ENCODE data around the gene RAB31. TPM values are rescaled to one million over a fixed set of nuclear protein-coding genes. Genes with fewer than 3 reads are reported as not detected.

RAB31 gene
- total and polyA plus RNA-seq, 10 donors, result 12.3 to 112 (median 72.6) TPM

DNA sequence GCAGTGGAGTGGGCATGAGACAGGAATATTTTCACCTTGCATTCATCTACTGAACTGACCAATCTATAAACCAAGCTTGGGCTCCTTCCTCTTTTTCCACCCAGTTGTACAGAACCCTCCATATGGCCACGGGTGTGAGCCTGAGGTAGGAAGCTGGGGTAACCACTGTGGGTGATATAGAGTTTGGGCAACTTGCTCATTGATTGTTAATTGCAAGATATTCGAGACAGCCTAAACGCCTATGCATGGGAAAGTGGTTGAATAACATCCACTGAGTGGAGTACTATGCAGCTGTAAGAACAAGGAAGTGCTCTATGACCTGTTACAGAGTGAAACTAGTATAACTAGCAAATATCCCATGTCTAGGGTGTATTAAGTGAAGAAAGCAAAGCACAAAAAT lies 198.4 kb downstream of the RAB31 start:
- Histone ChIP-seq H3K4me3 (no peak overlapping the region), H3K27ac (peak overlapping the region in 4 of 8 donors; percentile 1 to 67 (median 12)), H3K4me1 (peaks cover 0 to 15% (median 0%) of the 10 kb centered on the region in 6 donors), H3K36me3 (no peaks in the 10 kb centered on the region), H3K9me3 (no peaks in the 10 kb centered on the region), H3K27me3 (replicated peaks in 1 of 7) (no peaks in the 10 kb centered on the region)
- DNase-seq, result no peak
- TF ChIP-seq POLR2A (IDR thresholded peaks at IDR 0.05) (no peak), POLR2AphosphoS5 (IDR thresholded peaks at IDR 0.05) (no peak)
- TF ChIP-seq, protein P1, sequence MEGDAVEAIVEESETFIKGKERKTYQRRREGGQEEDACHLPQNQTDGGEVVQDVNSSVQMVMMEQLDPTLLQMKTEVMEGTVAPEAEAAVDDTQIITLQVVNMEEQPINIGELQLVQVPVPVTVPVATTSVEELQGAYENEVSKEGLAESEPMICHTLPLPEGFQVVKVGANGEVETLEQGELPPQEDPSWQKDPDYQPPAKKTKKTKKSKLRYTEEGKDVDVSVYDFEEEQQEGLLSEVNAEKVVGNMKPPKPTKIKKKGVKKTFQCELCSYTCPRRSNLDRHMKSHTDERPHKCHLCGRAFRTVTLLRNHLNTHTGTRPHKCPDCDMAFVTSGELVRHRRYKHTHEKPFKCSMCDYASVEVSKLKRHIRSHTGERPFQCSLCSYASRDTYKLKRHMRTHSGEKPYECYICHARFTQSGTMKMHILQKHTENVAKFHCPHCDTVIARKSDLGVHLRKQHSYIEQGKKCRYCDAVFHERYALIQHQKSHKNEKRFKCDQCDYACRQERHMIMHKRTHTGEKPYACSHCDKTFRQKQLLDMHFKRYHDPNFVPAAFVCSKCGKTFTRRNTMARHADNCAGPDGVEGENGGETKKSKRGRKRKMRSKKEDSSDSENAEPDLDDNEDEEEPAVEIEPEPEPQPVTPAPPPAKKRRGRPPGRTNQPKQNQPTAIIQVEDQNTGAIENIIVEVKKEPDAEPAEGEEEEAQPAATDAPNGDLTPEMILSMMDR (IDR thresholded peaks at IDR 0.05 in 8 of 11, conservative IDR thresholded peaks at IDR 0.05 in 3 of 11), result no peak
- intact Hi-C loops (cut with DNase I; ENCODE audit: low total_unique reads), result no loop called here
- WGBS, 5 donors, result 46 to 66% (median 61%) methylated on average over 3 of the region's 3 CpGs

DNA sequence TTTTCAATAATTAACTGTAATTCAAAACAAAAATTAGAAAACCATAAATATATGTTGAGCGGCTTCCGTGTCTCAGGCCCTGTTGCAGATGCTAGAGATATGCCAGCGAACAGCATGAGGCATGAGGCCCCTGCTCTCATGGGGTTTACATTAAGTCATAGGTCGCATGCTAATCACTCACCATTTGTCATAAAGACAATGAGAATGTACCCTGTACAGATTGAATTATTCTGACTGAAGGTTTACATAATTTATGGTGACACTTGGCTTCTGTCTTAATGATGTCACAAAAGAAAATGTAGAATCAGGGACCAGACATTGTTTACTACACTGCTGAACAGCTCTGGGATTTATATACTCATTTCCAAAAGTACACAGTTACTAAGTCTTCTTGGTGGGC lies 199.8 kb downstream of the RAB31 start:
- WGBS, 5 donors, result 86 to 98% (median 91%) methylated on average over 4 of the region's 4 CpGs
- intact Hi-C loops (cut with DNase I; ENCODE audit: low total_unique reads), result no loop called here
- H3K27ac ChIP-seq, result no peak overlapping the region

DNA sequence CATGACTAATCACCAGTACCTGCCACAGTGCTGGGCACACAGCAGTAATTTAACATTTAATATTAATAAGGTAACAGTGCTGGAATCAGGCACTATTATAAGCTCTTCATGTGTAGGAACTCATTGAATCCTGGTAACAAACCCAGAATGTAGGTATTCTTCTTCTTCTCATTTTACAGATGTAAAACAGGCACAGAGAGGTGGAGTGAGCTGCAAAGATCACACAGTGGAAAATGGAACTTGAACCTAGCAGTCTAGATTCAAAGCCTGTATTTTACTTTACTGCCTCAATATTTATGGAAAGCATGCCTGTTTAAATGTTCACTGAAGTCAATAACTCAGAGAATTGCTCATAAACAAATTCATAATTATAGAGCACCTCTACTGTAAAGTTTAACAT lies 202.0 kb downstream of the RAB31 start:
- H3K36me3 ChIP-seq, result no peaks in the 10 kb centered on the region
- TF ChIP-seq, protein P1 (IDR thresholded peaks at IDR 0.05 in 8 of 11, conservative IDR thresholded peaks at IDR 0.05 in 3 of 11), result no peak
- TF ChIP-seq POLR2AphosphoS5 (IDR thresholded peaks at IDR 0.05) (no peak), POLR2A (IDR thresholded peaks at IDR 0.05) (no peak)
- H3K27ac ChIP-seq, result peak overlapping the region in 2 of 8 donors; percentile 27 to 58
- no peaks in the 10 kb centered on the region for H3K9me3 ChIP-seq
- intact Hi-C loops (cut with DNase I; ENCODE audit: low total_unique reads), result no loop called here
- no peak for DNase-seq
- H3K4me3 ChIP-seq, result no peak overlapping the region
- no peaks in the 10 kb centered on the region for H3K27me3 ChIP-seq (replicated peaks in 1 of 7)
- H3K4me1 ChIP-seq, result peaks cover 0 to 24% (median 10%) of the 10 kb centered on the region in 6 donors

More for the DNA sequence above, 199.8 kb downstream of the RAB31 start:
- Histone ChIP-seq H3K4me1 (peaks cover 0 to 19% (median 3%) of the 10 kb centered on the region in 6 donors), H3K9me3 (no peaks in the 10 kb centered on the region), H3K27me3 (replicated peaks in 1 of 7) (no peaks in the 10 kb centered on the region), H3K4me3 (no peak overlapping the region), H3K36me3 (no peaks in the 10 kb centered on the region)
- DNase-seq, result no peak
- TF ChIP-seq, protein P1 (IDR thresholded peaks at IDR 0.05 in 8 of 11, conservative IDR thresholded peaks at IDR 0.05 in 3 of 11), result no peak
- no peak for TF ChIP-seq POLR2A (IDR thresholded peaks at IDR 0.05)
- no peak for TF ChIP-seq POLR2AphosphoS5 (IDR thresholded peaks at IDR 0.05)

DNA sequence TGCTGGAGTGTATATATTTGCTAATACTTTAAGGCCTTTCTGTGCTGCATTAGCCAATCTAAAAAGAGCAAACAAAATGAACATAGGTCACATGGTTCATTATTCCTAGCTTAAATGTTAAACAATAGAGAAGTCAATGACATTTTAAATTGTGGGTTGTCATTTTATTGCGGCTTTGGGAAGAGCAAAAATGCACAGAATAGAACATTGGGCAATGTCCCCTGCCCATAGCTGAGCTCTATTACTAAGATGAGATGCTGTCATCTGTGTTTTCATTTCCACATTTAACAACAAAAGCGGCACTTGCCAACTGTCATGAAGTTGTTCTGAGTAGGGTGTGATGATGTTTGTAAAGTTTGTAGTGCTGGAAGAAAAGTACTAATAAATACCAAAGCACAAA lies 202.6 kb downstream of the RAB31 start:
- Histone ChIP-seq H3K27ac (peak overlapping the region in 2 of 8 donors; percentile 27 to 58), H3K9me3 (no peaks in the 10 kb centered on the region), H3K27me3 (replicated peaks in 1 of 7) (no peaks in the 10 kb centered on the region), H3K36me3 (no peaks in the 10 kb centered on the region), H3K4me1 (peaks cover 5 to 24% (median 15%) of the 10 kb centered on the region in 6 donors), H3K4me3 (no peak overlapping the region)
- TF ChIP-seq, protein P1 (IDR thresholded peaks at IDR 0.05 in 8 of 11, conservative IDR thresholded peaks at IDR 0.05 in 3 of 11), result no peak
- no peak for TF ChIP-seq POLR2A (IDR thresholded peaks at IDR 0.05)
- no peak for TF ChIP-seq POLR2AphosphoS5 (IDR thresholded peaks at IDR 0.05)
- intact Hi-C loops (cut with DNase I; ENCODE audit: low total_unique reads), result no loop called here
- WGBS, 5 donors, result 80 to 88% (median 85%) methylated on average over 2 of the region's 2 CpGs
- no peak for DNase-seq
